ENCODE measurements around the gene CLCN5. TPM values are rescaled to one million over a fixed set of nuclear protein-coding genes. Genes with fewer than 3 reads are reported as not detected.

CLCN5 gene
- total and polyA plus RNA-seq, 4 donors: 6.9 to 28.9 (median 13.7) TPM

GRCh38 chrX:50114113-50114512 is 191.7 kb downstream of the CLCN5 start:
- Histone ChIP-seq H3K4me3 (ENCODE audit: low read depth, low read length) (no peak overlapping the region), H3K27ac (ENCODE audit: low read depth, low read length) (no peak overlapping the region), H3K4me1 (ENCODE audit: control insufficient read depth, insufficient read depth, low read length) (no peaks in the 10 kb centered on the region), H3K36me3 (ENCODE audit: control insufficient read depth, insufficient read depth, low read length) (no peaks in the 10 kb centered on the region), H3K9me3 (ENCODE audit: control insufficient read depth, insufficient read depth, low read length) (no peaks in the 10 kb centered on the region), H3K27me3 (ENCODE audit: control insufficient read depth, insufficient read depth, low read length) (no peaks in the 10 kb centered on the region)
- DNase-seq (ENCODE audit: low read depth in 4 of 6, low spot score in 6 of 6): no peak
- WGBS (ENCODE audit: insufficient coverage): 20% methylated on average over 1 of the region's 2 CpGs

- no peak for DNase-seq (ENCODE audit: low read depth in 4 of 6, low spot score in 6 of 6)
- Histone ChIP-seq H3K4me3 (ENCODE audit: low read depth, low read length) (no peak overlapping the region), H3K27ac (ENCODE audit: low read depth, low read length) (no peak overlapping the region), H3K27me3 (ENCODE audit: control insufficient read depth, insufficient read depth, low read length) (no peaks in the 10 kb centered on the region), H3K9me3 (ENCODE audit: control insufficient read depth, insufficient read depth, low read length) (no peaks in the 10 kb centered on the region), H3K4me1 (ENCODE audit: control insufficient read depth, insufficient read depth, low read length) (no peaks in the 10 kb centered on the region), H3K36me3 (ENCODE audit: control insufficient read depth, insufficient read depth, low read length) (no peaks in the 10 kb centered on the region)
- WGBS (ENCODE audit: insufficient coverage): 85% methylated on average over 2 of the region's 2 CpGs
Observed at GRCh38 chrX:50115973-50116372, 193.6 kb downstream of the CLCN5 start.

- no peak for DNase-seq (ENCODE audit: low read depth in 4 of 6, low spot score in 6 of 6)
- H3K4me1 ChIP-seq (ENCODE audit: control insufficient read depth, insufficient read depth, low read length): no peaks in the 10 kb centered on the region
- H3K27ac ChIP-seq (ENCODE audit: low read depth, low read length): no peak overlapping the region
- no peaks in the 10 kb centered on the region for H3K27me3 ChIP-seq (ENCODE audit: control insufficient read depth, insufficient read depth, low read length)
- WGBS (ENCODE audit: insufficient coverage): no CpG with 5 or more reads among the region's 3 CpGs
- no peak overlapping the region for H3K4me3 ChIP-seq (ENCODE audit: low read depth, low read length)
- H3K9me3 ChIP-seq (ENCODE audit: control insufficient read depth, insufficient read depth, low read length): no peaks in the 10 kb centered on the region
- H3K36me3 ChIP-seq (ENCODE audit: control insufficient read depth, insufficient read depth, low read length): no peaks in the 10 kb centered on the region
Observed at GRCh38 chrX:50117476-50117875, 195.1 kb downstream of the CLCN5 start.

DNA sequence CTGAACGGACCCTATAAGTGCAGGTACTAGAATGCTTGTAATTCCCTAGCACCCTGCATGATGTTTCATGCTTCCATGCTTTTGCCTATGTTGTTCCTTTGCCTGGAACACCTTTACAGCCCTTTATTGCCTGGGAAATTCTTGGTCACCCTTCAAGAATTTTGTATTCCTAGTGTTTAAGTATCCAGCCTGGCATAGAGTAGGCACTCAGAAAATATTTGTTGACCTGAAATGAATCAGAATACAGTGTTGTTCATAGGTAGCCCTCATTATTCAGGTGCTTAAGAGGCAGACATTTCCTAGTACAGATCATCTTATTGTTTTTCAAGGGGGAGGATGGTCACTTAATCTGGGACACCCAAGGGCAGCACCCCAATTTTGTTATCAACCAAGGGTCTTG is 203.1 kb downstream of the CLCN5 start:
- Histone ChIP-seq H3K27ac (ENCODE audit: low read depth, low read length) (no peak overlapping the region), H3K27me3 (ENCODE audit: control insufficient read depth, insufficient read depth, low read length) (no peaks in the 10 kb centered on the region), H3K9me3 (ENCODE audit: control insufficient read depth, insufficient read depth, low read length) (no peaks in the 10 kb centered on the region), H3K4me1 (ENCODE audit: control insufficient read depth, insufficient read depth, low read length) (no peaks in the 10 kb centered on the region), H3K4me3 (ENCODE audit: low read depth, low read length) (no peak overlapping the region), H3K36me3 (ENCODE audit: control insufficient read depth, insufficient read depth, low read length) (no peaks in the 10 kb centered on the region)
- no peak for DNase-seq (ENCODE audit: low read depth in 4 of 6, low spot score in 6 of 6)
- WGBS (ENCODE audit: insufficient coverage): 78% methylated on average over 1 of the region's 1 CpG

DNA sequence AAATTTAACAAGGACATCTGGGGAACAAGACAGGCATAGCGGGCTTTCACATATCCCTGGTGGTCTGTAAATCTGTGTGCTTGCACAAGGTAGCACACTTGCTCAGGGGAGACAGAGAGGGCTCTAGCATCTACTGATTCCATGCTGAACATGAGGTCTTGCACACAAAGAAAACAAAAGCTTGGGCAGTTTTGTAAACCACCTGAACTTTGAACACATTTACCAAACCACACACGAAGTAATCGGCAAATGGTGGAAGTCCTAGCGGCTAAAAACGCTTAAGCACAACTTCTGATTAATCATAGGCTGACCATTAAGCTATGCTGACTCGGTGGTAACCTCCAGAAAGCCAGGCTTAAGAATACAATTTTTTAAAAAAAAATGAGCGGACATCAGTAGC is 225.6 kb downstream of the CLCN5 start:
- no peaks in the 10 kb centered on the region for H3K4me1 ChIP-seq (ENCODE audit: control insufficient read depth, insufficient read depth, low read length)
- 65% methylated on average over 6 of the region's 7 CpGs for WGBS (ENCODE audit: insufficient coverage)
- no peak overlapping the region for H3K27ac ChIP-seq (ENCODE audit: low read depth, low read length)

More for the DNA sequence above, 225.6 kb downstream of the CLCN5 start:
- H3K4me3 ChIP-seq (ENCODE audit: low read depth, low read length): no peak overlapping the region
- no peak for DNase-seq (ENCODE audit: low read depth in 4 of 6, low spot score in 6 of 6)
- H3K36me3 ChIP-seq (ENCODE audit: control insufficient read depth, insufficient read depth, low read length): no peaks in the 10 kb centered on the region
- no peaks in the 10 kb centered on the region for H3K9me3 ChIP-seq (ENCODE audit: control insufficient read depth, insufficient read depth, low read length)
- no peaks in the 10 kb centered on the region for H3K27me3 ChIP-seq (ENCODE audit: control insufficient read depth, insufficient read depth, low read length)

Small RNA genes within 50 kb of the gene (small RNA-seq; reads per million reads assigned to genes)
- gene MIR188 (ENCODE audit: low replicate concordance) (0.87 reads per million, percentile 75 among the genes with 10 or more reads in this experiment), gene MIR362 (ENCODE audit: low replicate concordance) (4.9 reads per million, percentile 94 among the genes with 10 or more reads in this experiment), gene MIR500A (ENCODE audit: low replicate concordance) (90.5 reads per million, percentile 98 among the genes with 10 or more reads in this experiment), gene MIR500B (ENCODE audit: low replicate concordance) (not detected), gene MIR501 (ENCODE audit: low replicate concordance) (8.5 reads per million, percentile 95 among the genes with 10 or more reads in this experiment), gene MIR502 (ENCODE audit: low replicate concordance) (2.5 reads per million, percentile 91 among the genes with 10 or more reads in this experiment), gene MIR532 (ENCODE audit: low replicate concordance) (208 reads per million, percentile 98 among the genes with 10 or more reads in this experiment), gene MIR660 (ENCODE audit: low replicate concordance) (123 reads per million, percentile 98 among the genes with 10 or more reads in this experiment), gene RNU6-421P (ENCODE audit: low replicate concordance) (not detected)

Other genes starting within 250 kb of the CLCN5 start
- gene PAGE1, start 226.6 kb upstream of the CLCN5 start, total RNA-seq: not detected
- not detected for gene PAGE1, start 226.6 kb upstream of the CLCN5 start, polyA plus RNA-seq (ENCODE audit: insufficient read length in 2 of 2)
- under 1 TPM in 1 of 2 donors, not detected in 1; 0.55 TPM for gene PAGE4, start 93.3 kb upstream of the CLCN5 start, total RNA-seq
- gene PAGE4, start 93.3 kb upstream of the CLCN5 start, polyA plus RNA-seq (ENCODE audit: insufficient read length in 2 of 2): not detected
- 1 to 10 TPM; 5.3 to 7.3 TPM for gene USP27X, start 43.1 kb upstream of the CLCN5 start, total RNA-seq
- 10 to 100 TPM; 11.2 to 12.4 TPM for gene USP27X, start 43.1 kb upstream of the CLCN5 start, polyA plus RNA-seq (ENCODE audit: insufficient read length in 2 of 2)

Measured in spinal cord (tissue), 10 donors.